Kidney (tissue), 14 donors: ENCODE measurements around the gene HK2. TPM values are rescaled to one million over a fixed set of nuclear protein-coding genes. Genes with fewer than 3 reads are reported as not detected.

Source experiments
- DNase-seq, 5 donors: peaks; one replicate each; pipeline ENCODE4 v3.0.0-alpha.2; 2013 to 2020
- FAIRE-seq: peaks from 2 replicates; lab custom pipeline; 2012; peaks lifted over from hg19 to GRCh38; lab: Jason Lieb, UNC
- H3K27ac ChIP-seq, 2 donors: one replicate each; pipeline ENCODE4 v1.7.0; 2013; ENCODE audit warnings: low read depth in 2 of 2, low read length in 2 of 2, inconsistent platforms in 1 of 2
- H3K27me3 ChIP-seq: one replicate; pipeline ENCODE4 v1.7.1; 2013; ENCODE audit warnings: low read length, inconsistent platforms; ENCODE audit not compliant: control insufficient read depth, insufficient read depth
- H3K36me3 ChIP-seq, 3 donors: one replicate each; pipeline versions ENCODE4 v1.7.0 to v1.7.1; 2013; ENCODE audit warnings: low read length in 3 of 3, control low read depth in 1 of 3, inconsistent platforms in 1 of 3; ENCODE audit not compliant: insufficient read depth in 3 of 3, control insufficient read depth in 2 of 3
- H3K4me1 ChIP-seq, 3 donors: one replicate each; pipeline versions ENCODE4 v1.7.0 to v1.7.1; 2013; ENCODE audit warnings: low read length in 3 of 3, inconsistent platforms in 1 of 3, low read depth in 1 of 3; ENCODE audit not compliant: control insufficient read depth in 2 of 3, insufficient read depth in 2 of 3
- H3K4me3 ChIP-seq, 3 donors: one replicate each; pipeline versions ENCODE4 v1.7.0 to v1.8.1; 2013; ENCODE audit warnings: low read length in 3 of 3, control low read depth in 1 of 3, inconsistent platforms in 1 of 3
- H3K9ac ChIP-seq, 3 donors: one replicate each; pipeline versions ENCODE4 v1.7.0 to v1.7.1; 2013; ENCODE audit warnings: low read length in 3 of 3, control low read depth in 1 of 3, inconsistent platforms in 1 of 3
- H3K9me3 ChIP-seq, 3 donors: one replicate each; pipeline versions ENCODE4 v1.7.0 to v1.7.1; 2013; ENCODE audit warnings: low read length in 3 of 3, control low read depth in 1 of 3, inconsistent platforms in 1 of 3; ENCODE audit not compliant: control insufficient read depth in 2 of 3, insufficient read depth in 1 of 3
- CTCF ChIP-seq: IDR thresholded peaks from 3 replicates; pipeline ENCODE4 v1.5.1; 2012; ENCODE audit warnings: mild to moderate bottlenecking, moderate library complexity, borderline replicate concordance; ENCODE audit not compliant: insufficient read depth; ENCODE audit errors: extremely low read depth
- intact Hi-C: fragments of 100-400 bp; cut with DNase I; formaldehyde crosslinking; loops from one replicate; pipeline ENCODE4 v1.11.1; 2022
- polyA plus RNA-seq: library from polyadenylated mRNA; stranded (reverse); fragments of 350-450 nt; fragmentation: Illumina TruSeq; extraction: RNeasy Lipid Tissue Mini Kit (QIAGEN cat#74804); gene quantifications from one replicate; pipeline ENCODE4 v1.2.3, GENCODE V29; 2014; ENCODE audit warnings: low read depth, low replicate concordance; ENCODE audit not compliant: insufficient read depth
- total RNA-seq: library from RNA; stranded (reverse); fragmentation: NEBNext Ultra II Directional; extraction: Animal tissue kit (Norgen Biotek cat#: 25700); gene quantifications from one replicate; pipeline ENCODE4 v1.2.1, GENCODE V29; 2021
- donor health status: control.
- donor health status: control.
- donor health status: control.
- donor health status: control.
- donor health status: control.
- donor health status: DM: yes; HTN: yes; CAD: no.
- donor health status: Normal renal cell carcinoma (clear cell type).

The HK2 gene
- total and polyA plus RNA-seq, 2 donors from 2014 or later = 0.47 to 8.6 TPM

GRCh38 chr2:74865770-74866674 is 32.1 kb downstream of the HK2 start:
- TF ChIP-seq CTCF = no peak
- H3K9ac ChIP-seq = no peak overlapping the region
- DNase-seq (peak in 4 of 5 donors; percentile 20 to 53 (median 43)), FAIRE-seq (no peak)
- peaks cover 0 to 2% (median 0%) of the 10 kb centered on the region in 3 donors for H3K4me1 ChIP-seq
- no peak overlapping the region for H3K4me3 ChIP-seq
- no peaks in the 10 kb centered on the region for H3K27me3 ChIP-seq
- intact Hi-C loops = no loop called here
- no peak overlapping the region for H3K27ac ChIP-seq
- H3K36me3 ChIP-seq = no peaks in the 10 kb centered on the region
- H3K9me3 ChIP-seq = no peaks in the 10 kb centered on the region

DNA sequence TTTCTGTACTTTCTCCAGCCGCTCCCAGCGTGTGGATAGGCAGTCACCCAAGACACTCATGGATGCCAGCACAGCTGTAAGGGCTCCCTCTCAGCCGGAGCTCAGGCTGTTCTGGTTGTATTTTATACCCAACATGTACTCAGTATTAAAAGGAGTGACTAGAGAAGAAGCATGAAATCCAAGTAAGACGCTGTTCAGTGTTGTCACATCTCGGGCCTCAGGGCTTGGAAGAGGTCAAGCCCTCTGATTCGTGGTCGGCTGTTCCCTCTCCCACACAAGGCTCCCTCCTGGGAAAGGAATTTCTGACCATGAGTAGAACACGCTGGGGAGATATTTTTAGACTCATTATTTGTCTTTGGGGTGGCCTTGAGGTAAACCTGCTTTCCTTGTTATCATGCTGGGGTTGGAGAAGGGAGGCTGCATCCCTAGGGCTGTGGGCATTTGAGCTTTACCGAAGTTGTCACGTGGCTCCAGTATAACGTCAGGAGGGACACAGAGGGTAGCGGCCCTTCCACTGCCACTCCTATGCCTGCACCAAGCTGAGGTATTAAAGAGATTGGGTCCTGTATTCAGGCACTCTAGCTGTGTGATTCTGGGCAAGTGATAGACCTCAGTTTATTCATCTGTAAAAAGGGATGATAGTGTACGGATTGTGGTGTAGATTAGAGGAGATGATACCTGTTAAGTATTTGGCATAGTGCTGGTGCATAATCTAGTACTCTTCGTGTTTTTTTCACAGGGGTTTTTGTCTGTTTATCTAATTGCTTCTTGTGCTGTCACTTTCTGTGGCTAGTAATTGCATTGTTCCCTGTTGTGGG is 34.1 kb downstream of the HK2 start:
- FAIRE-seq (no peak), DNase-seq (peak in 3 of 5 donors; percentile 30 to 68 (median 40))
- no peak overlapping the region for H3K4me3 ChIP-seq
- no peaks in the 10 kb centered on the region for H3K27me3 ChIP-seq
- H3K27ac ChIP-seq = no peak overlapping the region
- no peaks in the 10 kb centered on the region for H3K36me3 ChIP-seq
- H3K9ac ChIP-seq = no peak overlapping the region
- H3K4me1 ChIP-seq = peaks cover 0 to 2% (median 0%) of the 10 kb centered on the region in 3 donors
- H3K9me3 ChIP-seq = no peaks in the 10 kb centered on the region
- TF ChIP-seq CTCF = no peak
- intact Hi-C loops = no loop called here

DNA sequence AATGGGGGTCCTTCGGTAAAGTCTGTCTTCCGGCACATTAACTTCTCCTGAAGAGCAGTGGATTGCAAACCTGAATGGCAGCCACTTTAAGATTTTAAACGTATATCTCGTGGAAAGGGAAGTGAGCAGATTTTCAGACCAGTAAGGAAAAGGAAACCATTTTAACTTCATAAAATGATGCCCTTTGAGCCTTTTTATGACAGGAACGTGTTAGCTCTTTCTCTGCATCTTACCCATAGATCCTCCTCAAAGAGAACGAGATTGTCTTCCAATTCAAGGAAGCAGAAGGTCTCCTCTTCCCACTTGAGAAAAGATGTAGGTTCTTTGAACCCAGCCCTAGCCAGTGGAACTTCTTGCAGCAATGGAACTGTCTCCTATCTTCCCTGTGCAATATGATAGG is 35.6 kb downstream of the HK2 start:
- no peak overlapping the region for H3K4me3 ChIP-seq
- no peak overlapping the region for H3K9ac ChIP-seq
- intact Hi-C loops = no loop called here
- H3K36me3 ChIP-seq = no peaks in the 10 kb centered on the region
- no peaks in the 10 kb centered on the region for H3K27me3 ChIP-seq
- no peak for DNase-seq
- H3K4me1 ChIP-seq = no peaks in the 10 kb centered on the region
- TF ChIP-seq CTCF = no peak
- H3K27ac ChIP-seq = no peak overlapping the region
- no peaks in the 10 kb centered on the region for H3K9me3 ChIP-seq
- no peak for FAIRE-seq
